Nephron progenitor cell (in vitro differentiated cells): Measurements from ENCODE around the gene RPL38.
A peak's percentile ranks its signal among the peaks of the same experiment; 100 is the strongest.

ENCODE experiments used
- DNase-seq: peaks from one replicate; pipeline ENCODE4 v3.0.0; 2021
- H3K27ac Mint-ChIP-seq: 2 replicates; pipeline ENCODE4 v1.8.0; 2021; ENCODE audit warnings: mild to moderate bottlenecking, moderate library complexity, mixed read lengths
- H3K27me3 Mint-ChIP-seq: 2 replicates; pipeline ENCODE4 v1.8.0; 2021; ENCODE audit warnings: mild to moderate bottlenecking, low read depth, mixed read lengths; ENCODE audit not compliant: poor library complexity
- H3K36me3 Mint-ChIP-seq: 2 replicates; pipeline ENCODE4 v1.8.0; 2021; ENCODE audit warnings: low read depth, mixed read lengths
- H3K4me1 Mint-ChIP-seq: 2 replicates; pipeline ENCODE4 v1.8.0; 2021; ENCODE audit warnings: mixed read lengths
- H3K4me3 Mint-ChIP-seq: 2 replicates; pipeline ENCODE4 v1.8.0; 2021; ENCODE audit warnings: mild to moderate bottlenecking, moderate library complexity, mixed read lengths
- H3K9me3 Mint-ChIP-seq: 2 replicates; pipeline ENCODE4 v1.8.0; 2021; ENCODE audit warnings: mild to moderate bottlenecking, moderate library complexity, mixed read lengths
- TF ChIP-seq, protein P1 (sequence below): fragments of 200-600 bp; sonication (generic); IDR thresholded peaks from 2 replicates; pipeline ENCODE4 v1.5.0; 2021; ENCODE audit warnings: antibody characterized with exemption

Gene RPL38

GRCh38 chr17:74220946-74221818, 17.7 kb downstream of the RPL38 start:
- Mint-ChIP-seq H3K4me1 (peaks cover 31% of the 10 kb centered on the region), H3K27ac (no peak overlapping the region), H3K4me3 (no peak overlapping the region), H3K27me3 (peaks cover 25% of the 10 kb centered on the region), H3K9me3 (no peaks in the 10 kb centered on the region), H3K36me3 (no peaks in the 10 kb centered on the region)
- TF ChIP-seq, protein P1, sequence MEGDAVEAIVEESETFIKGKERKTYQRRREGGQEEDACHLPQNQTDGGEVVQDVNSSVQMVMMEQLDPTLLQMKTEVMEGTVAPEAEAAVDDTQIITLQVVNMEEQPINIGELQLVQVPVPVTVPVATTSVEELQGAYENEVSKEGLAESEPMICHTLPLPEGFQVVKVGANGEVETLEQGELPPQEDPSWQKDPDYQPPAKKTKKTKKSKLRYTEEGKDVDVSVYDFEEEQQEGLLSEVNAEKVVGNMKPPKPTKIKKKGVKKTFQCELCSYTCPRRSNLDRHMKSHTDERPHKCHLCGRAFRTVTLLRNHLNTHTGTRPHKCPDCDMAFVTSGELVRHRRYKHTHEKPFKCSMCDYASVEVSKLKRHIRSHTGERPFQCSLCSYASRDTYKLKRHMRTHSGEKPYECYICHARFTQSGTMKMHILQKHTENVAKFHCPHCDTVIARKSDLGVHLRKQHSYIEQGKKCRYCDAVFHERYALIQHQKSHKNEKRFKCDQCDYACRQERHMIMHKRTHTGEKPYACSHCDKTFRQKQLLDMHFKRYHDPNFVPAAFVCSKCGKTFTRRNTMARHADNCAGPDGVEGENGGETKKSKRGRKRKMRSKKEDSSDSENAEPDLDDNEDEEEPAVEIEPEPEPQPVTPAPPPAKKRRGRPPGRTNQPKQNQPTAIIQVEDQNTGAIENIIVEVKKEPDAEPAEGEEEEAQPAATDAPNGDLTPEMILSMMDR, result no peak
- no peak for DNase-seq

DNA sequence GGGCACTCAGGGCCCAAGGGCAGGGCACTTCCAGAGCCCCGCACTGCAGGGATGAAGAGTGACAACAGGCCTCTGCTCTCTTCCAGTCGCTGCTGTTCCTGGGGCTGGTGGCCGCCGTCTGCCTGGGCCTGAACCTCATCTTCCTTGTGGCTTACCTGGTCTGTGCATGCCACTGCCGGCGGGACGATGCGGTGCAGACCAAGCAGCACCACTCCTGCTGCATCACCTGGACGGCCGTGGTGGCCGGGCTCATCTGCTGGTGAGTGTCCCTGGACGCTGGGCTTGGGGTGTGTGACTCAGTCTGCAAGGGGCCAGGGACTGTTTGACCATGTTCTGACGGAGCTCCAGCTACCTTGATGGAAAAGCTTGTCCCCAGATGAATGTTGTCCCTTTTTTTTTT, 18.9 kb downstream of the RPL38 start:
- Mint-ChIP-seq H3K36me3 (no peaks in the 10 kb centered on the region), H3K4me3 (no peak overlapping the region), H3K4me1 (peaks cover 28% of the 10 kb centered on the region), H3K27me3 (peaks cover 14% of the 10 kb centered on the region), H3K9me3 (no peaks in the 10 kb centered on the region), H3K27ac (no peak overlapping the region)
- DNase-seq, result no peak
- TF ChIP-seq, protein P1, result no peak

DNA sequence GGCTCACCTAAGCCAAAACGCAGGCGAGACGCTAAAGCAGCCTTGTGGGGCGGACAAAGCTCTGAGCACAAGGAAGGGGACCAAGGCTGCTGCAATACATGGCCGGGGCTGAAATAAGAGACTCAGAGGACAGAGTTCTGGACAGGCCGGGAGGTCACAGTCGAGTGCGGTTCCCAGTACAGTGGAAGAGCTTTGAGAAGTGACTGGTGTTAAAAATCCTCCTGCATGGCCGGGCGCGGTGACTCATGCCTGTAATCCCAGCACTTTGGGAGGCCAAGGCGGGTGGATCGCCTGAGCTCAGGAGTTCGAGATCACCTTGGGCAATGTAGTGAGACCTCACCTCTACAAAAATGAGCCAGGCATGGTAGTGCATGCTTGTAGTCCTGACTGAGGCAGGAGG, 20.4 kb downstream of the RPL38 start:
- Mint-ChIP-seq H3K27me3 (peaks cover 9% of the 10 kb centered on the region), H3K4me3 (no peak overlapping the region), H3K36me3 (no peaks in the 10 kb centered on the region), H3K4me1 (peaks cover 33% of the 10 kb centered on the region), H3K9me3 (no peaks in the 10 kb centered on the region), H3K27ac (peak overlapping the region; percentile 25)
- TF ChIP-seq, protein P1, result no peak
- DNase-seq, result no peak

DNA sequence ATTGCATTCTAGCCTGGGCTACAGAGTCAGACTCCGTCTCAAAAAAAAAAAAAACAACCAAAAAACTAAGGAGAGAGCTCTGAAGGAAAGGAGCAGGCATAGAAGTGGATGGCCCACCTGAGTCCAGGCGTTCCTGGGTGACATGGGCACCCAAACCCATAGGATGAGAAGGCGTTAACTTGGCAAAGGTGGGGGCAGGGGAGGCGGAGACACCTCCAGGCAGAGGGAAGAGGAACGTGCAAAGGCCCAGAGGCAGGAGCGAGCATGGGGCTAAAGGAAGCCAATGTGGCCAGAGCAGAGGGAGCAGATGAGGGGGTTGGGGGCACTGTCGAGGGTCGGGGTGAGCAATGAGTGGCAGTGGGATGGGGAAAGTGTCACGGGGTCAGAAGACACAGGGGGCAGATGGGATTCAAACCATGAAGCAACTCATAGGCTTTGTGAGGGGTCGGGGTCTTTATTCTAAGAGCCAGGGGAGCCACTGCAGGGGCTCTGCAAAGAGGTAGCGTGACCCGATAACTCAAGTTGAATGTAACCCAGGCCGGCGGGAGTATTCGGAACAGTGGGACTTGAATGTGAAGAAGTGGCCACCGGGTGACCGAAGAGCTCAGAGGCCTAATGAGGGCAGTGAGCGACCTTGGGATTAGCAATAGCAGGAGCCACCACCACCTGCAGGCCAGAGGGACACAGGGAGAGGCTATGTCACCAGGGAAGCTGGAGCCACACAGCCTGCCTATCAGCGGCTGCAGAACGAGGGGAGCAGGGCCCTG, 21.7 kb downstream of the RPL38 start:
- H3K27ac Mint-ChIP-seq, result no peak overlapping the region
- H3K36me3 Mint-ChIP-seq, result no peaks in the 10 kb centered on the region

GRCh38 chr17:74226252-74226651, 22.8 kb downstream of the RPL38 start:
- no peak overlapping the region for H3K27ac Mint-ChIP-seq

More for the DNA sequence above, 21.7 kb downstream of the RPL38 start:
- TF ChIP-seq, protein P1, result no peak
- DNase-seq, result no peak
- H3K4me1 Mint-ChIP-seq, result peaks cover 33% of the 10 kb centered on the region
- H3K9me3 Mint-ChIP-seq, result no peaks in the 10 kb centered on the region
- no peak overlapping the region for H3K4me3 Mint-ChIP-seq
- H3K27me3 Mint-ChIP-seq, result peaks cover 15% of the 10 kb centered on the region

More at GRCh38 chr17:74226252-74226651, 22.8 kb downstream of the RPL38 start:
- Mint-ChIP-seq H3K36me3 (no peaks in the 10 kb centered on the region), H3K9me3 (no peaks in the 10 kb centered on the region), H3K27me3 (peaks cover 19% of the 10 kb centered on the region), H3K4me1 (peaks cover 33% of the 10 kb centered on the region), H3K4me3 (no peak overlapping the region)
- TF ChIP-seq, protein P1, result no peak
- DNase-seq, result no peak
